ENCODE data around the gene SF3A2. TPM values are rescaled to one million over a fixed set of nuclear protein-coding genes. Genes with fewer than 3 reads are reported as not detected.
A peak's percentile ranks its signal among the peaks of the same experiment; 100 is the strongest.

SF3A2 gene
- total RNA-seq, 2 experiments from 2014 or later = 124 to 206 TPM

DNA sequence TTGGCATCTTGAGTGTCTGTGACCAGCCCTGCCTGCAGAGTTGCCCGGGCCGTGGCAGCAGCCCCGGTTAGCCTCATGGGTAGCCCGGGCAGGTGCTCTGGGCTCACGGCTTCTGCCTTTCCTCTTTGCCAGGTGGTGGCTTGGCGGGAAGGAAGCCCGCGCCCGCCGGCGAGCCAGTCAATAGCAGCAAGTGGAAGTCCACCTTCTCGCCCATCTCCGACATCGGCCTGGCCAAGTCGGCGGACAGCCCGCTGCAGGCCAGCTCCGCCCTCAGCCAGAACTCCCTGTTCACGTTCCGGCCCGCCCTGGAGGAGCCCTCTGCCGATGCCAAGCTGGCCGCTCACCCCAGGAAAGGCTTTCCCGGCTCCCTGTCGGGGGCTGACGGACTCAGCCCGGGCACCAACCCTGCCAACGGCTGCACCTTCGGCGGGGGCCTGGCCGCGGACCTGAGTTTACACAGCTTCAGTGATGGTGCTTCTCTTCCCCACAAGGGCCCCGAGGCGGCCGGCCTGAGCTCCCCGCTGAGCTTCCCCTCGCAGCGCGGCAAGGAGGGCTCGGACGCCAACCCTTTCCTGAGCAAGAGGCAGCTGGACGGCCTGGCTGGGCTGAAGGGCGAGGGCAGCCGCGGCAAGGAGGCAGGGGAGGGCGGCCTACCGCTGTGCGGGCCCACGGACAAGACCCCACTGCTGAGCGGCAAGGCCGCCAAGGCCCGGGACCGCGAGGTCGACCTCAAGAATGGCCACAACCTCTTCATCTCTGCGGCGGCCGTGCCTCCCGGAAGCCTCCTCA lies 10.4 kb upstream of the SF3A2 start:
- no peaks in the 10 kb centered on the region for H3K9me3 ChIP-seq (ENCODE audit: low read length)
- ChIA-PET CTCF (ENCODE audit: unreplicated experiment) (no interaction called here), POLR2A (no interaction called here)
- BruUV-seq (replicated peaks) = no TSS peak
- H3K4me1 ChIP-seq (ENCODE audit: insufficient read depth, low read length, poor library complexity, severe bottlenecking) = peaks cover 55% of the 10 kb centered on the region
- no peaks in the 10 kb centered on the region for H4K20me1 ChIP-seq (ENCODE audit: insufficient read depth, low read length)
- no peak for TF ChIP-seq EZH2phosphoT487 (IDR thresholded peaks at IDR 0.05; ENCODE audit: borderline replicate concordance, low read depth, low read length)
- TF ChIP-seq, protein P1, sequence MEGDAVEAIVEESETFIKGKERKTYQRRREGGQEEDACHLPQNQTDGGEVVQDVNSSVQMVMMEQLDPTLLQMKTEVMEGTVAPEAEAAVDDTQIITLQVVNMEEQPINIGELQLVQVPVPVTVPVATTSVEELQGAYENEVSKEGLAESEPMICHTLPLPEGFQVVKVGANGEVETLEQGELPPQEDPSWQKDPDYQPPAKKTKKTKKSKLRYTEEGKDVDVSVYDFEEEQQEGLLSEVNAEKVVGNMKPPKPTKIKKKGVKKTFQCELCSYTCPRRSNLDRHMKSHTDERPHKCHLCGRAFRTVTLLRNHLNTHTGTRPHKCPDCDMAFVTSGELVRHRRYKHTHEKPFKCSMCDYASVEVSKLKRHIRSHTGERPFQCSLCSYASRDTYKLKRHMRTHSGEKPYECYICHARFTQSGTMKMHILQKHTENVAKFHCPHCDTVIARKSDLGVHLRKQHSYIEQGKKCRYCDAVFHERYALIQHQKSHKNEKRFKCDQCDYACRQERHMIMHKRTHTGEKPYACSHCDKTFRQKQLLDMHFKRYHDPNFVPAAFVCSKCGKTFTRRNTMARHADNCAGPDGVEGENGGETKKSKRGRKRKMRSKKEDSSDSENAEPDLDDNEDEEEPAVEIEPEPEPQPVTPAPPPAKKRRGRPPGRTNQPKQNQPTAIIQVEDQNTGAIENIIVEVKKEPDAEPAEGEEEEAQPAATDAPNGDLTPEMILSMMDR (conservative IDR thresholded peaks at IDR 0.05; ENCODE audit: low read length) = no peak
- H3K27ac ChIP-seq (ENCODE audit: low read depth, low read length, poor library complexity, severe bottlenecking) = no peak overlapping the region
- no peak overlapping the region for H3K4me2 ChIP-seq (ENCODE audit: low read length)
- intact Hi-C loops (cut with micrococcal nuclease; ENCODE audit: unreplicated experiment) = loop anchor here (2.0 kb wide), 1 partner anchor 69 kb away; no protein-coding TSS in a partner anchor
- H2AFZ ChIP-seq (ENCODE audit: low read length) = no peak overlapping the region
- no peak overlapping the region for H3K4me3 ChIP-seq (ENCODE audit: low read depth, low read length, poor library complexity, severe bottlenecking)
- H3K9me2 ChIP-seq (ENCODE audit: insufficient read depth, low read length) = no peaks in the 10 kb centered on the region
- peaks cover 72% of the 10 kb centered on the region for H3K36me3 ChIP-seq (ENCODE audit: insufficient read depth, low read length)
- DNase-seq (ENCODE audit: low spot score) = no peak
- peaks cover 10% of the 10 kb centered on the region; the same call in 1 of the 2 replicates for H3K79me2 ChIP-seq (ENCODE audit: insufficient read depth, low read depth, low read length)

DNA sequence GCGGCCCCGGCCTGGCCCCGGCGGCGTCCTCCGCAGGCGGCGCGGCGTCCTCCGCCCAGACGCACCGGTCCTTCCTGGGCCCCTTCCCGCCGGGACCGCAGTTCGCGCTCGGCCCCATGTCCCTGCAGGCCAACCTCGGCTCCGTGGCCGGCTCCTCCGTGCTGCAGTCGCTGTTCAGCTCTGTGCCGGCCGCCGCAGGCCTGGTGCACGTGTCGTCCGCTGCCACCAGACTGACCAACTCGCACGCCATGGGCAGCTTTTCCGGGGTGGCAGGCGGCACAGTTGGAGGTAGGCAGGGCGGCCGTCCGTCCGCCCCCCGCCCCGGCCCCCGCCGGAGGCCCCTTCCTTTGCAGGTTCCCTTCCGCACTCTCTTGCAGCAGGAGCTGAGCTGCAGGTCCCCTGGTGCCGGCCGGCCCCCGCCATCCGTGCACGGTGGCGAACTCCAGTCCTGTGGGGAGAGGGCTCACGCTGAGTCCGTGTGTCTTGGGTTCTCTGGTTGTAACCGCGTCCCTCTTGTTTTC lies 9.7 kb upstream of the SF3A2 start:
- H3K4me2 ChIP-seq (ENCODE audit: low read length) = peak overlapping the region; percentile 74
- no peak for DNase-seq (ENCODE audit: low spot score)
- H3K79me2 ChIP-seq (ENCODE audit: insufficient read depth, low read depth, low read length) = peaks cover 10% of the 10 kb centered on the region; the same call in 1 of the 2 replicates
- intact Hi-C loops (cut with micrococcal nuclease; ENCODE audit: unreplicated experiment) = loop anchor here (2.0 kb wide), 1 partner anchor 70 kb away; no protein-coding TSS in a partner anchor
- H4K20me1 ChIP-seq (ENCODE audit: insufficient read depth, low read length) = no peaks in the 10 kb centered on the region
- ChIA-PET CTCF (ENCODE audit: unreplicated experiment) (no interaction called here), POLR2A (no interaction called here)
- H3K9me2 ChIP-seq (ENCODE audit: insufficient read depth, low read length) = no peaks in the 10 kb centered on the region
- H3K4me1 ChIP-seq (ENCODE audit: insufficient read depth, low read length, poor library complexity, severe bottlenecking) = peaks cover 61% of the 10 kb centered on the region
- no TSS peak for BruUV-seq (replicated peaks)
- H3K36me3 ChIP-seq (ENCODE audit: insufficient read depth, low read length) = peaks cover 78% of the 10 kb centered on the region
- no peaks in the 10 kb centered on the region for H3K9me3 ChIP-seq (ENCODE audit: low read length)
- H3K4me3 ChIP-seq (ENCODE audit: low read depth, low read length, poor library complexity, severe bottlenecking) = peak overlapping the region; percentile 47
- TF ChIP-seq, protein P1 (conservative IDR thresholded peaks at IDR 0.05; ENCODE audit: low read length) = no peak
- no peak for TF ChIP-seq EZH2phosphoT487 (IDR thresholded peaks at IDR 0.05; ENCODE audit: borderline replicate concordance, low read depth, low read length)
- H2AFZ ChIP-seq (ENCODE audit: low read length) = no peak overlapping the region
- H3K27ac ChIP-seq (ENCODE audit: low read depth, low read length, poor library complexity, severe bottlenecking) = peak overlapping the region; percentile 94

Data from OCI-LY7 (cell line).